HG02981 (cell line): ENCODE results near the gene EFCC1.
A peak's percentile ranks its signal among the peaks of the same experiment; 100 is the strongest.

Experiments used
- ATAC-seq: cut with Tn5 transposase; IDR thresholded peaks from one replicate; pipeline ENCODE4 v1.9.1; 2021; ENCODE audit warnings: mild to moderate bottlenecking, moderate library complexity; ENCODE audit not compliant: unreplicated experiment

The EFCC1 gene, protein sequence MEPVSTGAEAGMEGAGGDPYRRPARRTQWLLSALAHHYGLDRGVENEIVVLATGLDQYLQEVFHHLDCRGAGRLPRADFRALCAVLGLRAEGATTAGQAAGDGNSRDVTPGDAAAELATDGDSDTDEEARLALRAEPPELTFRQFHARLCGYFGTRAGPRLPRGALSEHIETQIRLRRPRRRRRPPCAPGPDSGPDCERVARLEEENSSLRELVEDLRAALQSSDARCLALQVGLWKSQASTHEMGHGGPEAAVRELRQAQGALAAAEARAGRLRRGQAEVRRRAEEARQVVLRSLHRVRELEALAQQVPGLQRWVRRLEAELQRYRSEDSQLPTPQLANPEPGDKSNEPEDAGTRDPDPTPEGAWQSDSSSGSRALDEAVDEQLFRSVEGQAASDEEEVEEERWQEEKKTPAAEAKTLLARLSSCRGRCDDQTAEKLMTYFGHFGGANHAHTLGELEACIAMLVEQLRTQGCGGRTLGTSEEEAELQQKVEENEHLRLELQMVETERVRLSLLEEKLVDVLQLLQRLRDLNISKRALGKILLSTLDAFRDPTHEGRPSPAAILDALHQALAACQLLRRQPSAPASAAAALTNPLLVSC

DNA sequence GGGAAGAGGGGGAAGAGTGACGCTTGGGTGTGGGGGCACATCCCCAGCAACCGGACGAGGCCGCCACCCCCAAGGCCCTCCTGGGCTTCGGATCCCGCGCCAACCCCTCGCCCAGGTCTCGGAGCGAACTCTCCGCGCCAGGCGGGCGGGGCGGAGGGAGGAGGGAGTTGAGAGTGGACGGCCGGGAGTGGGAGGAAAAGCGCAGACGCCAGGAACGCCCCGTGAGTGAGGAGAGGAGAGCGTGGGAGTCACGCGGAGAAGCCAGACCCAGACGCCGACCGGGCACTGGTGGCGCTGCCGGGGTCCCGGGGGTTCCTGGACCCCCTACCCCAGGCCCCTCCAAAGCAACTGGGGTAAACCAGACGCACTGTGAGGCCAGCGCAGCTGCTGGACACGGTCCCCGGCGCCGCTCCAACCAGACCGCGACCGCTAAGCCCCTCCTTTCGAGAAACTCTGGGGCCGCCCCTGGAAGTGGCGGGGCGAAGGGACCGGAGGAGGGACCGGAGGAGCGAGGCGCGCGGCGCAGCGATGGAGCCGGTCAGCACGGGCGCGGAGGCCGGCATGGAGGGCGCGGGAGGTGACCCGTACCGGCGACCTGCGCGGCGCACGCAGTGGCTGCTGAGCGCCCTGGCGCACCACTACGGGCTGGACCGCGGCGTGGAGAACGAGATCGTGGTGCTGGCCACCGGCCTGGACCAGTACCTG is at the start of gene EFCC1:
Gene EFCC1, plus strand, starts transcription at position 204 of the 705 bp plus-strand sequence. Its CDS starts 325 bp downstream, at position 529.
- no peak for ATAC-seq

DNA sequence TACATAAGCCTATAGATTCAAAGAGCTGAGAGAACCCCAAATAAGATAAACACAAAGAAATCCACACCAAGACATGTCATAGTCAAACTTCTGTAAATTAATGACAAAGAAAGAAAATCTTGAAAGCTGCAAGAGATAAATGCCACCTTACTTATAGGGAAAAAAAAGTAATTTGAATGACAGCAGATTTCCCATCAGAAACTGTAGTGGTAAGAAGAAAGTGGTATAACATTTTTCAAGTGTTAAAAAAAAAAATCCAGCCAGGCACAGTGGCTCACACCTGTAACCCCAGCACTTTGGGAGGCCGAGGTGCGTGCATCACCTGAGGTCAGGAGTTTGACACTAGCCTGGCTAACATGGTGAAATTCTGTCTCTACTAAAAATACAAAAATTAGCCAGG is 44.7 kb upstream of the EFCC1 start:
- no peak for ATAC-seq

DNA sequence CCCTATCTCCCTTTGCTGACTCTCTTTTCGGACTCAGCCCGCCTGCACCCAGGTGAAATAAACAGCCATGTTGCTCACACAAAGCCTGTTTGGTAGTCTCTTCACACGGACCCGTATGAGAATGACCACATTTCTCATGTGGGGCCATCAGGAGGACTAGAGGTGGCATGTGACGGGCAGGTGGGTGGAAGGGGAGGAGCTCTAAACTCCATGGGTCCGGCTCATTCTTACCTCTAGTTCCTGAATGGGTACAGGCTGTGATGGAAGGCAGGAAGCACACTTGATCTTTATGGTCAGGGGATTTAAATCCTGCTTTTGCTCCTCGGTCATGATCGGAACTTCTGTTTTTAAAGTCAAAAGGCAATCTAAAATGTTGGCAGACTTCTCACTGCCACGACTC is 35.8 kb upstream of the EFCC1 start:
- no peak for ATAC-seq

DNA sequence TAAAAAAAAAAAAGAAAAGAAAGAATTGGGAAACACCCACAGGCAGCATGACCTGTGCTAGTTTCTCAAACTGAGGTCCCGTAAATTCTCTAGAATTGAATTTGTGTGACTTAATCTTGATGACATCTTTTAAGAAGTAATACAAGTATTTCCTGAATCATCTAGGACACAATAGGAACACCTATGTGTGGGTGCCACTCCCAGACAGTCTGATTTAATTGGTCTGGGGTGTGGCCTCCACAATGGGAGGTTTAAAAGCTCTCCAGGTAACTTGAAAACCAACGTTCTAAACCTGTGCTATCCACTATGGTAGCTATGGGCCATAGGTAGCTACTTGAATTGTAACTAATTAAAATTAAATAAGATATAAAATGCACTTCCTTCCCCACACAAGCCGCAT is 35.3 kb upstream of the EFCC1 start:
- ATAC-seq: no peak

GRCh38 chr3:128967748-128968355 is 33.3 kb upstream of the EFCC1 start:
- no peak for ATAC-seq

GRCh38 chr3:128969993-128970739 is 30.9 kb upstream of the EFCC1 start:
- no peak for ATAC-seq

DNA sequence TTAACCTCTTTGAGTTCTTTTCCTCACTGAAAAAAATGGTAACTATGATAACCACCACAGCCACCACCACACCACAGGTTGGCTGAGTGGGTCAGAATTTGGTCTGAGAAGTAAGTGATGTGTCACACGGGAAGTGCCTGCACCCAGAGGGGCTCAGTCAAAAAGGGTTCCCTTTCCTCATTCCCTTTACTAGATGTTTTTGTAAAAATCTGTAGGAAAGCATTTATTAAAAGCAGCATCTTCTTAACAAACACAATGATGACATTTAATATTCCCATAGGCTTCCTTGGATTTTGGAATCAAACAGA is 30.4 kb upstream of the EFCC1 start:
- ATAC-seq: no peak

GRCh38 chr3:128971421-128972100 is 29.5 kb upstream of the EFCC1 start:
- ATAC-seq: no peak

DNA sequence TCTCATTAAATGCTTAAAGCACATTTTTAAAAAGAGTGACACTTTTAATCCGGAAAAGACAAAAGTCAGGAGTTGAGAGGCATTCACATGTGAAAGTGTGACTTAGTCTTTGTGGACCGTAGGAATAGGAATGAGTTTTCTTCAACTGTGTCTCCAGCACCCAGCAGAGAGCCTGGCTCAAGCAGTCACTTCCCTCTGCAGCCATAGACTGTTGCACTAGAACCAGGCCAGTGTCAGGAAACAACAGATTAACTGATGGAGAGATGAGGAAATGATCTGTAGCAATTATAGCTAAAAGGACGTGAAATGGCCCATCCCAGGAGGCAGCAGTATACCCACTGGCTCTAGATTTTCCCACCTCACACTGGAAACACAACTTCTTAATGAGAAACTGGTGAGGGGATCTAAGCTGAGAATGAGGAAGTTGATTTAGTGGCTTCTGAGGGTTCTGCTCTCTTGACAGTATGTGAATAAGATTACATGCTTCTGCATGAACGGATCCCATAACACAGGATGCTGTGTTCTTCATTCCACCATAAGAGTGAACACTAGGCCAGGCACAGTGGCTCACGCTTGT is 27.0 kb upstream of the EFCC1 start:
- ATAC-seq: no peak

DNA sequence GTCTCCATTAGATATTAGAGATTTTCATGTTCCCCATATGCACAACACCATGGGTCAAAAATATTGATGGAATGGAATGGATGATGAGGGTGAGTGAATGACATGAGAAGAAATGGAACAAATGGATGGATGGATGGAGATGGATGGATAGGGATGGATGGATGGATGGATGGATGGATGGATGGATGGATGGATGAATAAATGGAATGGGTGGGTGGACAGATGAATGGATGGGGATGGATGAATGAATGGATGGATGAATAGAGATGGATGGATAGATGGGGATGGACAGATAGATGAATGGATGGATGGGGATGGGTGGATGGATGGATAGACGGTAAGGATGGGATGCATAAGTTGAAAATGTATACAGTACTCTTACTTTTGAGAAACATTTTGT is 25.8 kb upstream of the EFCC1 start:
- no peak for ATAC-seq

GRCh38 chr3:128983293-128984069 is 17.6 kb upstream of the EFCC1 start:
- no peak for ATAC-seq

DNA sequence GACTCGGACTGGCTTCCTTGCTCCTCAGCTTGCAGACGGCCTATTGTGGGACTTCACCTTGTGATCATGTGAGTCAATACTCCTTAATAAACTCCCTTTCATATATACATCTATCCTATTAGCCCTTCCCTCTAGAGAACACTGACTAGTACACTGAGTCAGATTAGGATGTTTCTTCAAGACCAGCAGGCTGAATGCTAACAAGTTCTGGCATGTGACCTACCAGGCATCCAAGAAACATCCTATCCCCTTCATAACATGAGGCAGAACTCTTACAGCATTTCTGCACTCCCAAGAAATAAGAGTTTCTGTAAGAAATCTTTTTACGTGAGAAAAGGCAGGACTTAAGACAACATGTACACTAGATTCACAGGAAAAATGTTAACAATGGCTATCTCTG is 16.5 kb upstream of the EFCC1 start:
- ATAC-seq: no peak

- no peak for ATAC-seq
Observed at GRCh38 chr3:128987302-128988100, 13.6 kb upstream of the EFCC1 start.

GRCh38 chr3:128988286-128988685 is 12.8 kb upstream of the EFCC1 start:
- no peak for ATAC-seq

- ATAC-seq: no peak
Observed at GRCh38 chr3:128991355-128991895, 9.7 kb upstream of the EFCC1 start.

DNA sequence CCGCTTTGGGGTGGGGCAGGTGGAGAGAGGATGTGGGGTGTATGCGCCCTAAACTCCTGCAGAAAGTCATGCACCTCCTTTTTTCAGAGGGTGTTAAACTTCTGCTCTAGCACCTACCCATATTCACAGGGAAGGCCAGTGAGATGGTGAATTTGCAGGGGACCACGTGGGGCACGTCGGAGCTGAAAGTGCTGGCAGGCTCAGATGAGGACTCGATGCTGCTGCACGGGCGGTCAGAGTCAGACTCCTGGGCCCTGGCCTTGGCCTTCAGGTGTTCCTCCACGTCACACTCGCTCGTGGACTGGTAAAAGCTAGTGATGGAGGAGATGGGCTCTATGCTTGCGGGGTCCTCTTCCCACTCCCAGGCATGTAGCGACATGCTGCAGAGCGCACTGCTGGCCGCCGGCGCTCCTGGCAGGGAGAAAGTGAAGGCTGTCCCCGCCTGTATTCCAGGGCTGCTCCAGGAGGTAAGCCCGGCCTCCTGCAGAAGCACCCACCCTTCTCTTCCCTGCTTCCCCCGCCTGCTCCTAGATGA is 8.1 kb upstream of the EFCC1 start:
- no peak for ATAC-seq

- ATAC-seq: peak; percentile 92
Observed at GRCh38 chr3:128993461-128994172, 7.5 kb upstream of the EFCC1 start, which contains the start of gene CFAP92. Gene CFAP92 (minus strand): TSS chr3:128994076. CDS start chr3:128993304, 772 bp downstream.
